PC-9 (cell line): ENCODE results near the gene CCL4L2. TPM values are rescaled to one million over a fixed set of nuclear protein-coding genes. Genes with fewer than 3 reads are reported as not detected.
"Not testable (repeated sequence)": the region's sequence is repeated elsewhere in the genome, so short reads cannot be mapped to it uniquely, and the experiment has no call there.

Source experiments
- BruUV-seq: library from RNA; stranded (reverse); fragments of 400-500 nt; replicated peaks from 2 replicates; lab custom pipeline; 2021; lab: Mats Ljungman, UMichigan
- CTCF ChIA-PET: fragments of 300-600 bp; sonication (Branson Sonifier 250); formaldehyde crosslinking; loops from one replicate; lab custom pipeline; 2022; ENCODE audit warnings: antibody characterized with exemption; lab: Charles Lee
- POLR2A ChIA-PET: fragments of 300-600 bp; sonication (Branson Sonifier 250); formaldehyde crosslinking; loops from one replicate; lab custom pipeline; 2022; ENCODE audit warnings: antibody characterized with exemption; ENCODE audit not compliant: unreplicated experiment; lab: Charles Lee
- DNase-seq, 2 experiments: peaks; one replicate each; pipeline versions ENCODE4 v3.0.0 to v3.0.0-alpha.2; 2015 to 2022; ENCODE audit warnings: mixed read lengths in 1 of 2
- H2AFZ ChIP-seq: fragments of 200-600 bp; sonication (generic); 2 replicates; pipeline ENCODE4 v1.8.1; 2017; ENCODE audit warnings: antibody characterized with exemption
- H3F3A ChIP-seq: fragments of 200-600 bp; sonication (generic); 2 replicates; pipeline ENCODE4 v1.8.1; 2017; ENCODE audit warnings: antibody characterized with exemption, mild to moderate bottlenecking, low read depth; ENCODE audit not compliant: insufficient read depth
- H3K27ac ChIP-seq: fragments of 200-600 bp; sonication (generic); 2 replicates; pipeline ENCODE4 v1.6.1; 2016; ENCODE audit warnings: mixed run types
- H3K27me3 ChIP-seq: fragments of 200-600 bp; sonication (generic); 2 replicates; pipeline ENCODE4 v1.6.1; 2016; ENCODE audit warnings: low read depth, mixed run types; ENCODE audit not compliant: insufficient read depth
- H3K36me3 ChIP-seq: fragments of 200-600 bp; sonication (generic); 2 replicates; pipeline ENCODE4 v1.6.1; 2016; ENCODE audit warnings: low read depth, mixed run types
- H3K4me1 ChIP-seq: fragments of 200-600 bp; sonication (generic); replicated peaks from 2 replicates; pipeline ENCODE4 v1.6.1; 2016; ENCODE audit warnings: mixed run types; ENCODE audit not compliant: insufficient read depth
- H3K4me2 ChIP-seq: fragments of 200-600 bp; sonication (generic); 2 replicates; pipeline ENCODE4 v1.6.1; 2017; ENCODE audit warnings: mixed run types
- H3K4me3 ChIP-seq: fragments of 200-600 bp; sonication (generic); 2 replicates; pipeline ENCODE4 v1.6.1; 2016; ENCODE audit warnings: mixed run types
- H3K79me2 ChIP-seq: fragments of 200-600 bp; sonication (generic); 2 replicates; pipeline ENCODE4 v1.6.1; 2017; ENCODE audit warnings: low read depth, mixed run types
- H3K9me2 ChIP-seq: fragments of 200-600 bp; sonication (generic); 2 replicates; pipeline ENCODE4 v1.8.1; 2017; ENCODE audit warnings: mild to moderate bottlenecking; ENCODE audit not compliant: insufficient read depth
- H3K9me3 ChIP-seq: fragments of 200-600 bp; sonication (generic); 2 replicates; pipeline ENCODE4 v1.8.1; 2016; ENCODE audit warnings: low read depth; ENCODE audit not compliant: insufficient read depth
- H4K20me1 ChIP-seq: fragments of 200-600 bp; sonication (generic); 2 replicates; pipeline ENCODE4 v1.8.1; 2017; ENCODE audit not compliant: insufficient read depth
- EZH2 ChIP-seq: fragments of 200-600 bp; sonication (generic); IDR thresholded peaks from 2 replicates; pipeline ENCODE4 v1.8.0; 2017; ENCODE audit warnings: antibody characterized with exemption, low read depth
- intact Hi-C: fragments of 100-400 bp; cut with micrococcal nuclease; formaldehyde crosslinking; loops from one replicate; pipeline ENCODE4 v1.10.0; 2022; ENCODE audit not compliant: unreplicated experiment
- total RNA-seq: library from RNA; stranded (reverse); gene quantifications from 2 replicates; pipeline ENCODE4 v1.2.3, GENCODE V29; 2021
- TF ChIP-seq, protein P1 (sequence below): fragments of 200-600 bp; sonication (generic); conservative IDR thresholded peaks from 2 replicates; pipeline ENCODE4 v1.6.1; 2017; ENCODE audit warnings: mixed run types, antibody characterized with exemption, mild to moderate bottlenecking, moderate library complexity

Gene CCL4L2
- total RNA-seq, 1 experiment from 2014 or later: not detected

DNA sequence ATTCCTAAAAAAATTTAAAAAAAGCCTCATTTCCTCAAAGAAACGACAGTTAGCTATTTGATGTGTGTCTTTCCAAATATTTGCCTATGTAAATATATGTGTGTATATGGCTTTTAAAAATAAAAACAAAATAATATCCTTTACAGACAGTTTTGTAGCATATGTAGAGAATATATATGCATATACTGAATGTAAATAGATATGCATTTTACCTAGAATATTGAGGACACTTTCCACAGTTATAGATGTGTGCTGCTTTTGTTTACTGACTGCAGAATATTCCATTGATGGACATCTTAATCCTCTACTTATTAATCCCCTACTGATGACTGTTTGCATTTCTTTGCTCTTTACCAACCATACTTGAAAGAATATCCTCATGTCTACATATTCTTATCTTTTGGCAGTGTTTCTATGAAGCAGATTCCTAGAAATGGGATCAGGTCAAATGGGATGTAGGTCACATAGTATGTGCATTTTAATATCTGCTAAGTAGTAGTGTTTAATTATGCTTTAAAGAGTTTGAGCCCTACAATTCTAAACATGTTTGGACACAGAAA is 17.6 kb upstream of the CCL4L2 start:
- CTCF ChIA-PET: no interaction called here

DNA sequence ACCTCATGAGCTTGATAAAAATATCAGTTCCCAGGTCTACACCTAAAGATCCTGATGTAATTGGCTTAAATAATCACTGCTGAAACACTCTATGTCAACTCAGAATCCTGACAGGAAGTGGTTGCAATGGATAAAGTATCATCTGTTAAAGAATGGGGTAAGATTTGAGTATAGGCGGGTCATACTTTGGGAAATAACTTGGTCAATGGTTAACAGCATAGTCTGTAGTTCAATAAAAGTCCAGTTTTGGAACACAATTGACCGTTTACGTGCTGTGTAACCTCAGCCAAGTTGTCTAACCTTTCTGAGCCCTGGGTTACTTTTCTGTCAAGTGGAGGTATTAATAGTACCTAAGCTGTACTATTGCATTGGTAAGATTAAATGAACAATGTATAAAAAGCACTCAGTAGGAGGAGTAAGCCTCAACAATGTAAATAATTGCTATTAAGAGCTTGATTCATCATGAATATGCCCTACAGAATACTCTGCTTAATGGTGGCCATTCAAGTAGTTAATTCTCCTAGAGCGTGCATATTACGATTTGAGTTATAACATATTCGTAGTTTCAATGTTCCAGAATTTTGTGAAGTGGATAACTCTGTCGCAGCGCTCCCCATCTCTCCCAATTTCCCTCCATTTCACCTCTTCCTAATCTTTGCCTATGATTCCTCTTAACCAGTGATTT is 16.6 kb upstream of the CCL4L2 start:
- H3K4me1 ChIP-seq, H3K4me2 ChIP-seq, intact Hi-C loops, H3F3A ChIP-seq, BruUV-seq, H3K9me2 ChIP-seq, POLR2A ChIA-PET, H3K27ac ChIP-seq, H2AFZ ChIP-seq, H3K79me2 ChIP-seq, H3K9me3 ChIP-seq, H3K4me3 ChIP-seq, H3K36me3 ChIP-seq, DNase-seq, H4K20me1 ChIP-seq: not testable (repeated sequence)
- CTCF ChIA-PET: interaction anchor here (0.6 kb wide), 1 partner anchor 212 kb away, joined by 4 read pairs; no protein-coding TSS in a partner anchor
- H3K27me3 ChIP-seq: peaks cover 71% of the 10 kb centered on the region

More for the DNA sequence above, 17.6 kb upstream of the CCL4L2 start:
- no peaks in the 10 kb centered on the region for H4K20me1 ChIP-seq
- H3K27ac ChIP-seq: no peak overlapping the region
- no peaks in the 10 kb centered on the region for H3K9me2 ChIP-seq
- H3K9me3 ChIP-seq: no peaks in the 10 kb centered on the region
- H3K4me3 ChIP-seq: no peak overlapping the region
- no peaks in the 10 kb centered on the region for H3K36me3 ChIP-seq
- POLR2A ChIA-PET: interaction anchor here (0.6 kb wide), 1 partner anchor 245 kb away, joined by 3 read pairs; no protein-coding TSS in a partner anchor
- intact Hi-C loops: no loop called here
- TF ChIP-seq EZH2: no peak
- TF ChIP-seq, protein P1, sequence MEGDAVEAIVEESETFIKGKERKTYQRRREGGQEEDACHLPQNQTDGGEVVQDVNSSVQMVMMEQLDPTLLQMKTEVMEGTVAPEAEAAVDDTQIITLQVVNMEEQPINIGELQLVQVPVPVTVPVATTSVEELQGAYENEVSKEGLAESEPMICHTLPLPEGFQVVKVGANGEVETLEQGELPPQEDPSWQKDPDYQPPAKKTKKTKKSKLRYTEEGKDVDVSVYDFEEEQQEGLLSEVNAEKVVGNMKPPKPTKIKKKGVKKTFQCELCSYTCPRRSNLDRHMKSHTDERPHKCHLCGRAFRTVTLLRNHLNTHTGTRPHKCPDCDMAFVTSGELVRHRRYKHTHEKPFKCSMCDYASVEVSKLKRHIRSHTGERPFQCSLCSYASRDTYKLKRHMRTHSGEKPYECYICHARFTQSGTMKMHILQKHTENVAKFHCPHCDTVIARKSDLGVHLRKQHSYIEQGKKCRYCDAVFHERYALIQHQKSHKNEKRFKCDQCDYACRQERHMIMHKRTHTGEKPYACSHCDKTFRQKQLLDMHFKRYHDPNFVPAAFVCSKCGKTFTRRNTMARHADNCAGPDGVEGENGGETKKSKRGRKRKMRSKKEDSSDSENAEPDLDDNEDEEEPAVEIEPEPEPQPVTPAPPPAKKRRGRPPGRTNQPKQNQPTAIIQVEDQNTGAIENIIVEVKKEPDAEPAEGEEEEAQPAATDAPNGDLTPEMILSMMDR: no peak
- BruUV-seq: no TSS peak
- no peak for DNase-seq
- H3K27me3 ChIP-seq: peaks cover 76% of the 10 kb centered on the region
- no peaks in the 10 kb centered on the region for H3F3A ChIP-seq
- H3K4me1 ChIP-seq: no peaks in the 10 kb centered on the region
- H3K4me2 ChIP-seq: no peak overlapping the region
- H2AFZ ChIP-seq: no peak overlapping the region
- H3K79me2 ChIP-seq: no peaks in the 10 kb centered on the region

DNA sequence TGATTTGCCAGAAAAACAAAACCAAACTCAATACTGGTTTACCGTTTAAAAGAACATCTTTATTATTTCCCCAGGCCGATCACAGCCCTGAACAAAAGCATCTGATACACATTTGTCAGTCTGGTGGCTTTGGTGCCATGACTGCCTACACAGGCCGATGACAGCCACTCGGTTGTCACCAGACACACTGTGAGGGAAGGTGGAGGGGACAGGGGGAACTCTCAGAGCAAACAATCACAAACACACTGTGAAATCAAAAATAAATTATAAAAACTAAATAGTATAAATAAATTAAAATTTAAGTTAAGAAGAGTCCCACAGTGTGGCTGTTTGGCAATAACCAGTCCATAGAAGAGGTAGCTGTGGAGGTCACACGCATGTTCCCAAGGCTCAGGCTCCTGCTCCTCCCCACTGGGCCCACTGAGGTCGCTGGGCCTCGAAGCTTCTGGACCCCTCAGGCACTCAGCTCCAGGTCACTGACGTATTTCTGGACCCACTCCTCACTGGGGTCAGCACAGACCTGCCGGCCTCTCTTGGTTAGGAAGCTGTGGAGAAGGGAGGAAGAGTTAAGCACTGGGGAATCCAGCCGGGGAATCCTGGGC is 15.9 kb upstream of the CCL4L2 start:
- intact Hi-C loops, DNase-seq, H3F3A ChIP-seq, H3K4me1 ChIP-seq, H2AFZ ChIP-seq, H3K36me3 ChIP-seq, BruUV-seq, POLR2A ChIA-PET, H3K79me2 ChIP-seq, H3K9me3 ChIP-seq, H3K9me2 ChIP-seq, H3K4me2 ChIP-seq, CTCF ChIA-PET, H3K27ac ChIP-seq, H3K4me3 ChIP-seq, H4K20me1 ChIP-seq: not testable (repeated sequence)
- peaks cover 70% of the 10 kb centered on the region for H3K27me3 ChIP-seq

DNA sequence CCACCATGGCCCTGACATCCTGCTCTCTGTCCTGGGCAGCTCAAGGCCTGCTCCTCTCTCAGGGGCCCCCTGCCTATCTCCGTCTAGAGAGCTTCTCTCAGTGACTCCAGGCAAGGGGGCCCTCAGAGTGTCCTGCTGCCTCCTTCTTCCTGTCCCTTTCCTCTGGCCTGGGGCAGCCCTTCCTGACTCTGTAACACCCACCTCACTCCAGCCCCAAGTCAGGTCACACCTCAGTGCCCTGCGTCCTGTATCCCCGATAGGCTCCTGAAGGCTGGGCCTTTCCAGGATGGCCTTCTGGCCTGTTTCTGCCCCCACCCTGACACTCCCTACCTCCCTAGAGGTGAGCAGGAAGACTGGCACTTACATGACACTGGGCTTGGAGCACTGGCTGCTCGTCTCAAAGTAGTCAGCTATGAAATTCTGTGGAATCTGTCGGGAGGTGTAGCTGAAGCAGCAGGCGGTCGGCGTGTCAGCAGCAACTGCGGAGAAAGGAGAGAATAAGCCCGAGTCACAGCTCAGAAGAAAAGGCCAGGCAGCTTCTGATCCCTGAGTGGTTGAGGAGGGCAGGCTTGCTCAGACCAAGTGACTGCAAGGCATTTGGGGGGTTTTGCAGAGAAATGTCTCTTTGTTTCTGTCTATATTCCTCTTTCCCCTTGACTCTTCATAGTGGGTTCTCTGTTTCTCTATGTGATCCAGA is 15.3 kb upstream of the CCL4L2 start:
- CTCF ChIA-PET: no interaction called here
- Histone ChIP-seq H3K4me2 (no peak overlapping the region), H3K27me3 (peaks cover 70% of the 10 kb centered on the region), H3K4me1 (no peaks in the 10 kb centered on the region), H3K36me3 (no peaks in the 10 kb centered on the region), H4K20me1 (no peaks in the 10 kb centered on the region), H3K9me3 (no peaks in the 10 kb centered on the region), H3K9me2 (no peaks in the 10 kb centered on the region), H2AFZ (no peak overlapping the region), H3F3A (no peaks in the 10 kb centered on the region), H3K27ac (no peak overlapping the region), H3K79me2 (no peaks in the 10 kb centered on the region), H3K4me3 (no peak overlapping the region)
- TF ChIP-seq, protein P1: no peak
- no peak for TF ChIP-seq EZH2
- BruUV-seq: no TSS peak
- POLR2A ChIA-PET: no interaction called here
- DNase-seq: no peak
- intact Hi-C loops: no loop called here
